HEK293T (cell line): ENCODE data around the gene RASSF10.
"Not testable (repeated sequence)": the region's sequence is repeated elsewhere in the genome, so short reads cannot be mapped to it uniquely, and the experiment has no call there.

ENCODE experiments used
- CTCF ChIA-PET: fragments of 350-600 bp; formaldehyde crosslinking; extraction: SDS; loops from one replicate; lab custom pipeline; 2021; ENCODE audit warnings: antibody characterized with exemption, inconsistent platforms; lab: Yijun Ruan, JAX
- POLR2A ChIA-PET: fragments of 350-600 bp; formaldehyde crosslinking; extraction: SDS; loops from one replicate; lab custom pipeline; 2020; ENCODE audit warnings: antibody characterized with exemption, inconsistent platforms; lab: Yijun Ruan, JAX
- DNase-seq: peaks from one replicate; pipeline ENCODE4 v3.0.0; 2012; ENCODE audit warnings: mixed read lengths; ENCODE audit errors: extremely low spot score
- ARNT ChIP-seq: fragments of 450-650 bp; IDR thresholded peaks from 2 replicates; pipeline ENCODE4 v1.6.1; 2017; ENCODE audit warnings: mild to moderate bottlenecking
- BHLHE40 ChIP-seq: fragments of 450-650 bp; IDR thresholded peaks from 2 replicates; pipeline ENCODE4 v1.6.1; 2016; ENCODE audit warnings: mild to moderate bottlenecking, moderate library complexity, borderline replicate concordance
- CTBP1 ChIP-seq: fragments of 450-650 bp; IDR thresholded peaks from 2 replicates; pipeline ENCODE4 v1.6.1; 2016; ENCODE audit warnings: borderline replicate concordance
- ELF4 ChIP-seq: fragments of 450-650 bp; IDR thresholded peaks from 2 replicates; pipeline ENCODE4 v1.6.1; 2017; ENCODE audit warnings: antibody characterized with exemption
- FOXA1 ChIP-seq: fragments of 450-650 bp; IDR thresholded peaks from 2 replicates; pipeline ENCODE4 v1.6.1; 2016; ENCODE audit warnings: mild to moderate bottlenecking
- FOXK2 ChIP-seq: fragments of 450-650 bp; IDR thresholded peaks from 2 replicates; pipeline ENCODE4 v1.6.1; 2016; ENCODE audit warnings: mild to moderate bottlenecking
- FOXM1 ChIP-seq: fragments of 450-650 bp; IDR thresholded peaks from 2 replicates; pipeline ENCODE4 v1.6.1; 2017; ENCODE audit warnings: mild to moderate bottlenecking, borderline replicate concordance
- HDGF ChIP-seq: fragments of 450-650 bp; IDR thresholded peaks from 2 replicates; pipeline ENCODE4 v1.6.1; 2017; ENCODE audit warnings: antibody characterized with exemption, borderline replicate concordance
- L3MBTL2 ChIP-seq: fragments of 450-650 bp; conservative IDR thresholded peaks from 2 replicates; pipeline ENCODE4 v1.6.1; 2016; ENCODE audit warnings: mild to moderate bottlenecking
- LEF1 ChIP-seq: fragments of 450-650 bp; IDR thresholded peaks from 2 replicates; pipeline ENCODE4 v1.6.1; 2017; ENCODE audit warnings: mild to moderate bottlenecking, borderline replicate concordance
- NFRKB ChIP-seq: fragments of 450-650 bp; IDR thresholded peaks from 2 replicates; pipeline ENCODE4 v1.6.1; 2016; ENCODE audit warnings: mild to moderate bottlenecking, moderate library complexity
- SP1 ChIP-seq: fragments of 450-650 bp; IDR thresholded peaks from 2 replicates; pipeline ENCODE4 v1.6.1; 2017
- SUZ12 ChIP-seq: fragments of 450-650 bp; IDR thresholded peaks from 2 replicates; pipeline ENCODE4 v1.6.1; 2016; ENCODE audit warnings: mild to moderate bottlenecking
- TARDBP ChIP-seq: fragments of 450-650 bp; IDR thresholded peaks from 2 replicates; pipeline ENCODE4 v1.6.1; 2016
- ZNF384 ChIP-seq: fragments of 450-650 bp; IDR thresholded peaks from 2 replicates; pipeline ENCODE4 v1.6.1; 2016
- TF ChIP-seq, protein P1 (sequence below): fragments of 450-650 bp; IDR thresholded peaks from 2 replicates; pipeline ENCODE4 v1.6.1; 2016

Gene RASSF10

GRCh38 chr11:13040969-13041561 is 31.9 kb downstream of the RASSF10 start:
- DNase-seq = no peak
- no peak for TF ChIP-seq ELF4
- TF ChIP-seq FOXK2 = no peak
- TF ChIP-seq L3MBTL2 = no peak
- no peak for TF ChIP-seq TARDBP
- TF ChIP-seq ZNF384 = no peak
- TF ChIP-seq SUZ12 = no peak
- no peak for TF ChIP-seq HDGF
- no peak for TF ChIP-seq ARNT
- TF ChIP-seq NFRKB = no peak
- no peak for TF ChIP-seq BHLHE40
- TF ChIP-seq, protein P1, sequence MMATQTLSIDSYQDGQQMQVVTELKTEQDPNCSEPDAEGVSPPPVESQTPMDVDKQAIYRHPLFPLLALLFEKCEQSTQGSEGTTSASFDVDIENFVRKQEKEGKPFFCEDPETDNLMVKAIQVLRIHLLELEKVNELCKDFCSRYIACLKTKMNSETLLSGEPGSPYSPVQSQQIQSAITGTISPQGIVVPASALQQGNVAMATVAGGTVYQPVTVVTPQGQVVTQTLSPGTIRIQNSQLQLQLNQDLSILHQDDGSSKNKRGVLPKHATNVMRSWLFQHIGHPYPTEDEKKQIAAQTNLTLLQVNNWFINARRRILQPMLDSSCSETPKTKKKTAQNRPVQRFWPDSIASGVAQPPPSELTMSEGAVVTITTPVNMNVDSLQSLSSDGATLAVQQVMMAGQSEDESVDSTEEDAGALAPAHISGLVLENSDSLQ = no peak
- ChIA-PET CTCF (no interaction called here), POLR2A (no interaction called here)

DNA sequence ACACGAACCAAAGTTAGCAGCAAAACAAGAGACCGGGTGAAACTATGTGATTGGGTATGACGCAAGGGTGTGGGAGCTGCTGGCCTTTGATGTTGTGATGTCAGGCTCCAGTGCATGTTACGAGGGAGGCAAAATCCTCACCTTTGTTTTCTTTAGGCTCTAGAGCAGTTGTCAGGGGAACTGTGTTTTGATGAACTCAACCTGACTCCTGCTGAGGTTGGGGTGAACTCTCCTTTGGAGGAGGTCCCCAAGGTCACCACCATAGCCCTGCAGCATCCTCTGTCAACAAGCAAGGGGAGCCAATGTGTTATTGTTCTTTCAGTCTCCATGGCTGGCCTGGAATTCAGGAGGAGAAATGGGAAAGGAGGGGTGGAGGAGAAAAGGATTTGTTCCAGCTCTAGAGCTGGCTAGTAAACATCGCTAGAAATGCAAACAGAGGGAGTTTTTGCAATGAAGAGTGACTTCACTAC is 33.8 kb downstream of the RASSF10 start:
- no peak for DNase-seq
- POLR2A ChIA-PET = no interaction called here
- CTCF ChIA-PET = interaction anchor here (0.6 kb wide), 1 partner anchor 9 kb away, joined by 3 read pairs; no protein-coding TSS in a partner anchor
- TF ChIP-seq FOXA1 = no peak

GRCh38 chr11:13043912-13044628 is 35.0 kb downstream of the RASSF10 start:
- CTCF ChIA-PET = no interaction called here
- DNase-seq = no peak
- no peak for TF ChIP-seq LEF1
- TF ChIP-seq ZNF384 = no peak
- TF ChIP-seq TARDBP = no peak
- no peak for TF ChIP-seq HDGF
- no peak for TF ChIP-seq ARNT
- TF ChIP-seq FOXM1 = no peak
- no peak for TF ChIP-seq FOXK2
- TF ChIP-seq L3MBTL2 = no peak
- TF ChIP-seq SP1 = no peak
- no peak for TF ChIP-seq CTBP1
- TF ChIP-seq FOXA1 = no peak
- TF ChIP-seq NFRKB = no peak
- no peak for TF ChIP-seq BHLHE40
- no peak for TF ChIP-seq ELF4
- TF ChIP-seq, protein P1 = no peak
- TF ChIP-seq SUZ12 = no peak
- POLR2A ChIA-PET = no interaction called here

GRCh38 chr11:13045089-13045488 is 36.0 kb downstream of the RASSF10 start:
- CTCF ChIA-PET, DNase-seq, POLR2A ChIA-PET: not testable (repeated sequence)

DNA sequence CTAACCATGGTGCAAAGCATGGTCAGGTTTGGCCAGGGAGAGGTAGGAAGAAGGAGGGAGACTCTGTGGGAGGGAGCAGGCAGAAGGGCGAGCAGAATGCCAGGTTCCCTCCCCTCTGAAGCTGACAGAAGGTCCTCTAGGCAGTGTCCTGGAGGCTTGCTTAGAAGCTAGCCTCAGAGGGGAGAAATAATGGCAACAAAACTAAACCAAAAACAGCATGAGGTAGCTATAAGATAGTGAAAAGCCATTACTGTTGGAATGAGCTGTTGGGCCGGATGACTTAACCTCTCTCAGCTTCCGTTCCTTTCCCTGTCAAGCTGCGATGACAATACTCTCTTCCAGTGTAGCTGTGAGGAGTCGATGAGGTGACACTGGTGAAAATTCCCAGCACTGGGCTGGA is 36.6 kb downstream of the RASSF10 start:
- no peak for DNase-seq
- POLR2A ChIA-PET = no interaction called here
- CTCF ChIA-PET = no interaction called here
- TF ChIP-seq L3MBTL2 = no peak
- no peak for TF ChIP-seq FOXK2
- TF ChIP-seq SP1 = no peak
- no peak for TF ChIP-seq ZNF384

DNA sequence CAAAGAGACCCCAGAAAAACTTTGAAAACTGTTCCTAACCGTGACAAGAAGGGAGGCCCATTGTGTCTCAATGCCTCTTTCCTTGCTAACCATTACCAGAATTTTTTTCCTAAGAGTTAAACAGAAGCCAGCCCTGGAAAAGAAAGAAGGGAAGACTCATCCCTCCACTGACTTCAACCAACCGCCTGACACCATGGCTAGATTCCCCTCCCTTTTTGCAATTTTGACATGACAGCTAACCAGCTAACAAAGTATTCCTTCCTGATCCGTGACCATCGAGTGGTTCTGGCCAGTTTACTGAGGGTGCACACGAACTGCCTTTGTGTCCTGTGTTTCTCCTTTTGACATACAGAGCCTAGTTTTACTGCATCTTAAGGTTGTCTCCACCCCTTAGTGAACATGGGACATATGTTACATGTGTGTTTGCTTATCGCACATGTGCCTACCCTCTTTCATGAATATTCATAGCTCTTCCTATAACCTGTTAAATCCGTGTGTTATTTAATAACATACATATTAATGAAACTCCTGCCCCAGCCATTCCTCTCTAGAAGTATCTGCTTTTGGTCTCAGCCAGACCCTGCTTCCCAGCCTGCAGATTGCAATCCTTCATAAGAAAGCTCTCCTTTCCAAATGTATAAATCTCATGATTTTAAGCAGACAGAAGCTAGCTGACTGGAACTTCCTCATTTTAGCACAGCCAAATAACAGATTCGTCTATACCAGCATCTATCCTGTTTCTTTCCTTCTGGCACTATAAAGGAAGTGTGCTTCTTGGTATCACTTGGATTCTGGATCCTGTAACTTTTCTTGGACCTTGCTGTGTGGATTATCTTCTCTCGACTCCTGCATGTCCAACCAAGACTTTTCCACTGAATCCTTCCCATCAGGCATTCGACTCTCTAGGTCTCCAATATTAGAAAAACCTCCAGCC is 37.8 kb downstream of the RASSF10 start:
- CTCF ChIA-PET = interaction anchor here (0.6 kb wide), 1 partner anchor 115 kb away, joined by 4 read pairs; no protein-coding TSS in a partner anchor

More for the DNA sequence above, 37.8 kb downstream of the RASSF10 start:
- TF ChIP-seq NFRKB = no peak
- TF ChIP-seq L3MBTL2 = no peak
- TF ChIP-seq SP1 = no peak
- TF ChIP-seq ARNT = no peak
- no peak for TF ChIP-seq SUZ12
- TF ChIP-seq CTBP1 = no peak
- TF ChIP-seq FOXK2 = no peak
- no peak for TF ChIP-seq ZNF384
- no peak for TF ChIP-seq FOXA1
- no peak for TF ChIP-seq TARDBP
- no peak for TF ChIP-seq FOXM1
- no peak for TF ChIP-seq HDGF
- TF ChIP-seq BHLHE40 = no peak
- no peak for TF ChIP-seq LEF1
- TF ChIP-seq ELF4 = no peak
- TF ChIP-seq, protein P1 = no peak
- no peak for DNase-seq
- POLR2A ChIA-PET = no interaction called here
